T-helper 9 cell (primary cell): ENCODE measurements around the gene UAP1.
"Not testable (repeated sequence)": the region's sequence is repeated elsewhere in the genome, so short reads cannot be mapped to it uniquely, and the experiment has no call there.

Source experiments
- DNase-seq: peaks from one replicate; pipeline ENCODE4 v3.0.0-alpha.2; 2020

UAP1 gene

DNA sequence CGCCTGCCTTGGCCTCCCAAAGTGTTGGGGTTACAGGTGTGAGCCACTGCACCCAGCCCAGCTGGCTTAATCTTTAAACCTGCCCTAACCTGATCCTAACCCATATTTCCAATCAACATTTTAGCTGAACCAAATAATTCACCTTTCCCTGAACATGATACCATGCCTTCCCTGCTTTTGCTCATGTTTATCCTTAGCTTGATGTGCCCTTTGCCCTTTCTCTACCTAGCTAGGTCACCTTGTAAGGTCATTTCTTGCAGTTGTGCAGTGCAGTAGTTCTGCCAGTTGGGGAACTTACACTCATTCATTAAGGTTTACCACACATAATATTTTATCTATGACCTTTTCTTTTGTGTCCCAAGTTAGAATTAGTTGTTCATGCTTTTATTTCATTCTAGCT is 5.3 kb downstream of the UAP1 start:
- no peak for DNase-seq

- DNase-seq = no peak
These were observed 7.3 kb downstream of the UAP1 start for GRCh38 chr1:162568802-162569201.

- DNase-seq = no peak
These were observed 9.2 kb downstream of the UAP1 start for GRCh38 chr1:162570718-162571117.

GRCh38 chr1:162571121-162571520 is 9.6 kb downstream of the UAP1 start:
- DNase-seq = not testable (repeated sequence)

GRCh38 chr1:162571696-162572095 is 10.2 kb downstream of the UAP1 start:
- DNase-seq = no peak

DNA sequence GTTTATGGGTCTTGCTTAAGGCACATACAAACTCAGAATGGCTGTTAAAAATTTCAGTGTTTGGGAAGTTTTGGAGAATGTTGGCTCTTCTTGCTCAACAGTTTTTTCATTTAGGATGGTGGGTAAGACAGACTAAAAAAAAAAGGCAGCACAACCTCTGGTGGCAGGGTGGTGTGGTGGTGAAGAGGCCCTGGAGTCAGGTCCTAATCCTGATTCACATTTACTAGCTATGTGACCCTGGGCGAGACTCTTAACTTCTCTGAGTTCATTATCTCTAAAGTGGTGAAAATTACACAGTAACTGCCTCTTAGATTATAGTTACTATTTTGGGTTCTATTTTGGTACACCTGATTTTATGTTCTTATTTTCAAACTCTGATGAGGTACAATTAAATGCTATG is 11.6 kb downstream of the UAP1 start:
- DNase-seq = no peak

GRCh38 chr1:162578071-162578700 is 16.7 kb downstream of the UAP1 start:
- no peak for DNase-seq

DNA sequence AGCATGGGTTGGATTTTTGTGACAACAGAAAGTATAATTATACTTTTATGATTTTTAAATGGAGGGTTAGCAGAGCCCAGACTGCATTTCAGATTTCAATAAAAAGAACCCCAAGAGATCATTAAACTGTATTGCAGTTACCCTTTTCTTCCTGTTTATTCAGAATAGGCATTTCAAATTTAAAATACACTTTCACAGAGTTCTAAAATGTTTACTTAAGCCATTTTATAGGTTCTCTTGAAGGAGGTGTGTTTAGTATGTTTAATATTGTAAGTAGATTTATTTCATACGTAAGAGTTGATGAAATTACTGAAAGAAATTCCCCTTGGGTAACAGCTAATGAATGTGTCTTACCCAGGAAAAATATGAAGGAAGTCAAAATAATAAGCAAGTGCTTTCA is 17.4 kb downstream of the UAP1 start:
- DNase-seq = no peak

DNA sequence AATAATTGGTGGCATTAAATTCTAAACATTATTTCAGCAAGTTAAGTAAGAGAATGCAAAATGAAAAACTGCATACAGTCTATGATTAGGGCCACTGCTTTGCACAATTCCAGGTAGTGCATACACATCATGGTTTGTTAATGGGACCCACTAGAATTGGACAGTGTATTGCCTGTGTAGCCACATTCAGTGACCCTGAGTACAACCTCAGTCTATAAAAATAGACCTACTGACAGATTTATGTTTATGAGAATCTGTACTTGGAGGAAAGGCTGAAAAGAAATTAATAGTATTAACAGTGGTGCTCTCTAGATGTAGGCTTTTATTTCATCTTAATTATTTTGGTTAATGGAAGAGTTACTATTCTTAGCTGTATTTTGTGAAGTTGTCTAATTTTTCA is 18.8 kb downstream of the UAP1 start:
- DNase-seq = no peak

- not testable (repeated sequence) for DNase-seq
These were observed 21.4 kb downstream of the UAP1 start for GRCh38 chr1:162582901-162583300.

- DNase-seq = not testable (repeated sequence)
These were observed 23.6 kb downstream of the UAP1 start for GRCh38 chr1:162585101-162585500.

GRCh38 chr1:162587347-162587746 is 25.8 kb downstream of the UAP1 start:
- DNase-seq = no peak

DNA sequence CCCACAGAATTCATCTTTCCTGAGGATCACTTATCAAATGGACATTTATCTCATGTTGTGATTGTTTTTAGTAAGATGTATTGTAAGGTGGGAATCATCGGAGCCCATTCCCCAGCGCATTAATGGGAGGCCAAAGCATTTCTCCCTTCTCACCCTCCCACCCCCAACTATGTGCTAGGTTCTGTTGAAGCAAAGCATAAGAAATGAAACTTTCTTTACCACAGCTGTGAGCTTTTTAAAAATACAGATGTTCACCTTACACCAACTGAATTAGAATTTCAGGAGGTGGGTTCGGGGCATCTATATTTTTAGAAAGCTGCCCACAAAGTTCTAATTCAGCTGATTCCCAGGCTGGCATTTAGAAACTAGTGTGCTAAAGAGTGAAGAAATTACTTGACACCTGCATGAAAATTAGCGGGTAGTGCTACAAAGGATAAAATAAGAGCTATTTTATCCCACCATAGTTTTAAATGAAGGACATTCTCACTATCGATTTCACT is 26.3 kb downstream of the UAP1 start:
- DNase-seq = no peak

GRCh38 chr1:162590101-162590500 is 28.6 kb downstream of the UAP1 start:
- DNase-seq = no peak

GRCh38 chr1:162590686-162591085 is 29.2 kb downstream of the UAP1 start:
- no peak for DNase-seq

- DNase-seq = no peak
These were observed 35.1 kb downstream of the UAP1 start for GRCh38 chr1:162596514-162597170.

DNA sequence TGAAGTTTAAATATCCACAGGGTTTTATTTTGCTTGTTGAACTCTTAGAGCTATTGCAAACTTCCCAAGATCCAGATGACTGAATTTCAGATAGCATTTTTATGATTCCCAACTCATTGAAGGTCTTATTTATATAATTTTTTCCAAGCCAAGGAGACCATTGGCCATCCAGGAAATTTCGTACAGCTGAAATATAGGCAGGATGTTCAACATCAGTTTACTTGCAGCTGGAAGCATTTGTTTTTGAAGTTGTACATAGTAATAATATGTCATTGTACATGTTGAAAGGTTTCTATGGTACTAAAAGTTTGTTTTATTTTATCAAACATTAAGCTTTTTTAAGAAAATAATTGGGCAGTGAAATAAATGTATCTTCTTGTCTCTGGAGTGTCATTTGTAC is 37.9 kb downstream of the UAP1 start:
- no peak for DNase-seq

DNA sequence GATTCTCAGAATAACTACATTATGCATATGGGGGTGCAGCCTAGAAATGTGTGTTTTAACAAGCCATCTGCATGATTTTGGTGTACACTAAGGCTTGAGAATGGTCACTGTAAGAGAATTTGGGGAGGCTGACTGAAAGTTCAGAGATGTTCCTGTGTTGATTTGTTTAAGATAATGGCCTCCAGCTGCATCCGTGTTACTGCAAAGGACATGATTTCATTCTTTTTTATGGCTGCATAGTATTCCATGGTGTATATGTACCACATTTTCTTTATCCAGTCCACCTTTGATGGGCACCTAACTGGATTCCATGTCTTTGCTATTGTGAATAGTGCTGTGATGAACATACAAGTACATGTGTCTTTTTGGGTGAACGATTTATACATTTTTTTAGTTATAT is 41.6 kb downstream of the UAP1 start:
- not testable (repeated sequence) for DNase-seq

DNA sequence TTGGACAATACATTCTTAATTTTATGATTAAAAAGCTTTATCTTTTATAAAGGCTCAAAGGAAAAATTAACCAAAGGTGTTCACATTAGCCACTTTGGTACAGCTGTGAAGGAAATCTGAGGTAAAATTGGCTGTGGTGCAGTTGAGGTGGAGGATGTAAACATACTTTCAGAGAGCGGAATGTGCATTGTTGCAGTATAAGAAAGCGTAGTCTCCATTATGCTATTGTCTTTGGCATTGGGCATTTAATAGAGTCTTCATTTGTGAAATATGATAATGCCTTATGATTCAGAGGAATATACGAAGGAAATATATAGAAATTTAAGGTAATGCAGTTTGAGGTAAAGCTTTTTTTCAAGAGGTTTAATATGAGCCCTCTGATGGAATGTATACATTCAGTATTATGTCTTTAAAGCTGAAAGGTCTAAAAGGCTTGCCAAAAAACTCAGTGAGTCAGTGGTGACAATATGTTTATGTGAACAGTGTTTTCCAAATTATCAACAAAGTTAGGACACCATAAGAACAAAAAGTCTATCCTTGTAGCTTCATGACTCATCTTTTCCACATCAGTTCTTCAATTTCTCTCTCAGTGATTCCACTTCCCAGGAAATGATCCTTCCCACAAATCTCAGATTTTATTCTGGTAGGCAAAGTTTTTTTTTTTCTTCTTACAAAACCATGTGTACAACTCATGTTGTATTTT is 43.9 kb downstream of the UAP1 start:
- no peak for DNase-seq

DNA sequence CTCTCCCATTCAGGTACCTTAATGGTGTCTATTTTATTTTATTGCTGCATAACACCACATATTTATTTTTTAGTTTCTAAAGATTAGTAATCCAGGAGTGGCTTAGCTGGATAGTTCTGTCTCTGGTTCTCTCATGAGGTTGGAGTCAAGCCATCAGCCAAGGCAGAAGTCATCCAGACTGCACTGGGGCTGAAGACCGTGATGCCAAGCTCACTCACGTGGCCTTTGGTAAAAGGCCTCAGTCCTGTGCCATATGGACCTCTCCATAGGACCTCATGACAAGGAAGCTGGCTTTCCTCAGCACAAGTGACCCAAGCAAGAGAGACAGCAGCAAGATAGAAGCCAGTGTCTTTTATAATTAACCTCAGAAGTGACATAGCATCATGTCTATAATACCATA is 47.8 kb downstream of the UAP1 start:
- DNase-seq = no peak

DNA sequence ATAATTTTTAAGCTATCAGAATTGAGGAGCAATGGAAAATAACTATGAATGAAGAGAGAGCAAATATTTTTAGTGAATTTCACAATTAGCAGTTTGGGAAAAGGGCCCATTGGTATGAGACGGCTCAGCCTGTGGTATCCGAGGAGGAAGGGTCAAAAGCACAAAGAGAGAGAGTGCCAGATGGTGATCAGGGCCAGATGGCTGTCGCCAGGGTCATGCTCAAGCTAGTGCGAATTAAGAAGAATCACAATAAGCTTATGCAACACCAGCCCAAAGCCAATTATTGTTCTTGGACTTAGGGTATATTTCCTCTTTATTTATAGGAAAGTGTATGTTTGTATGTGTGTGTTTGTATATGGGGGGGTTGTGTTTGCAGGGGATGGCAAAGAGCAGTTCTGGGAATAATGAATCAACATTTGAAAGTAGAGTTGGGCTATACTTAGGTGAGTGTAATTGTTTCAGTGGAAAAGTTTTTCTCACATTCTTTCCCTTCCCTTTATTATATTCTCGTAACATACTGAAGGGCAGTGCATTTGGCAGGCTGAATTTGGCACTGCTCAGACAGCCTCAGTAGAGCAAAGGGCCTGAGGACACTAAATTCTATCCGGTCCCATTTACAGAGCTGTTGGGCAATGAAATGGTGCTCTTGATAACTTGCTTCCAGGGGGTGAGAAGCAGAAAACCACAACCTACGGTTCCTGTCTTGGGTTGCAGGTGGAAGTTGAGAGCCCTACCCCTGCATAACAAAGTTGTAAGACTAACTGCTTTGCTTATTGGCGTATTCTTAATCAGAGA is 51.3 kb downstream of the UAP1 start:
- DNase-seq = no peak

DNA sequence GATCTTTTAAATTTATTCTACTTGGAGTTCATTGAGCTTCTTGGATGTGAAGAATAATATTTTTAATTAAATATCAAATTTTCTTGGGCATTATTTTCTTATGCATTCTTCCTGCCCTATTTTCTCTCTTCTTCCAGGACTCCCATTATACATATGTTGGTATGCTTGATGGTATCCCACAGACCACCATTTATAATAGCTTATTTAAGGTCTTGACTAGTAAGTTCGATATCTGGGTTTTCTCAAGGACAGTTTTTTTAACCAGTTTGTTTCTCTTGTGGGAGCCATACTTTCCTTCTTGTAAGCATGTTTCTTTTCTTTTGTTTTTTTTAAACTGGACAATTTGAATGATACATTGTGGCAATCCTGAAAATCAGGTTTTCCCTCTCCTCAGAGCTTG is 55.3 kb downstream of the UAP1 start:
- DNase-seq = no peak

GRCh38 chr1:162617513-162617912 is 56.0 kb downstream of the UAP1 start:
- no peak for DNase-seq
